HEK293 (cell line): ENCODE measurements around the gene ERMAP.

Source experiments
- CTCF ChIA-PET: fragments of 350-600 bp; formaldehyde crosslinking; extraction: SDS; loops from one replicate; lab custom pipeline; 2021; ENCODE audit warnings: antibody characterized with exemption; lab: Yijun Ruan, JAX
- POLR2A ChIA-PET: fragments of 300-600 bp; formaldehyde crosslinking; extraction: SDS; loops from one replicate; lab custom pipeline; 2020; ENCODE audit warnings: antibody characterized with exemption, inconsistent platforms; lab: Yijun Ruan, JAX
- H3K27ac ChIP-seq: fragments of 200-500 bp; sonication (Bioruptor generic); 2 replicates; pipeline ENCODE4 v1.5.1; 2014; ENCODE audit warnings: low read depth, low read length, control low read depth, inconsistent platforms; ENCODE audit errors: extremely low read depth
- H3K36me3 ChIP-seq, 2 experiments: fragments of 200-500 bp in 1 of 2; sonication (Bioruptor generic) in 1 of 2; 1 replicate in 1 of 2; 2 replicates in 1 of 2; pipeline ENCODE4 v1.5.1; 2014 to 2017; ENCODE audit warnings: inconsistent platforms in 2 of 2, low read length in 2 of 2; ENCODE audit not compliant: control insufficient read depth in 2 of 2, insufficient read depth in 1 of 2
- H3K4me1 ChIP-seq: fragments of 200-500 bp; sonication (Bioruptor generic); 2 replicates; pipeline ENCODE4 v1.5.1; 2014; ENCODE audit warnings: mild to moderate bottlenecking, low read length, inconsistent platforms; ENCODE audit not compliant: control insufficient read depth, insufficient read depth
- H3K4me3 ChIP-seq: 2 replicates; pipeline ENCODE4 v1.5.1; 2011; ENCODE audit warnings: low read depth, mild to moderate bottlenecking, control low read depth, low read length, moderate library complexity
- H3K9me3 ChIP-seq: fragments of 200-500 bp; sonication (Bioruptor generic); 2 replicates; pipeline ENCODE4 v1.5.1; 2014; ENCODE audit warnings: low read depth, low read length, inconsistent platforms; ENCODE audit not compliant: control insufficient read depth, insufficient read depth
- GFI1B ChIP-seq: fragments of 450-650 bp; formaldehyde crosslinking; IDR thresholded peaks from 2 replicates; pipeline ENCODE4 v1.5.1; 2016; ENCODE audit warnings: missing biosample characterization, missing genetic modification characterization
- PRDM1 ChIP-seq: fragments of 450-650 bp; formaldehyde crosslinking; IDR thresholded peaks from 2 replicates; pipeline ENCODE4; 2016; ENCODE audit warnings: missing biosample characterization, missing genetic modification characterization
- SCRT2 ChIP-seq: fragments of 450-650 bp; formaldehyde crosslinking; IDR thresholded peaks from 2 replicates; pipeline ENCODE4 v1.5.1; 2016; ENCODE audit warnings: missing biosample characterization, missing genetic modification characterization
- ZBTB1 ChIP-seq: fragments of 450-650 bp; formaldehyde crosslinking; IDR thresholded peaks from 2 replicates; pipeline ENCODE4 v1.5.1; 2016; ENCODE audit warnings: missing biosample characterization, missing genetic modification characterization
- ZNF221 ChIP-seq: fragments of 450-650 bp; formaldehyde crosslinking; IDR thresholded peaks from 2 replicates; pipeline ENCODE4 v1.5.1; 2017; ENCODE audit warnings: missing biosample characterization, missing genetic modification characterization, borderline replicate concordance
- ZNF335 ChIP-seq: fragments of 450-650 bp; formaldehyde crosslinking; conservative IDR thresholded peaks from 2 replicates; pipeline ENCODE4 v1.5.1; 2016; ENCODE audit warnings: missing biosample characterization, missing genetic modification characterization
- ZNF362 ChIP-seq: fragments of 450-650 bp; formaldehyde crosslinking; IDR thresholded peaks from 2 replicates; pipeline ENCODE4 v1.5.1; 2016; ENCODE audit warnings: missing biosample characterization, missing genetic modification characterization
- ZNF37A ChIP-seq: fragments of 450-650 bp; IDR thresholded peaks from 2 replicates; pipeline ENCODE4 v1.5.1; 2018; ENCODE audit warnings: missing biosample characterization, missing genetic modification characterization
- ZNF433 ChIP-seq: fragments of 450-650 bp; formaldehyde crosslinking; IDR thresholded peaks from 2 replicates; pipeline ENCODE4 v1.5.1; 2016; ENCODE audit warnings: missing biosample characterization, missing genetic modification characterization, low read depth
- ZNF501 ChIP-seq: fragments of 450-650 bp; formaldehyde crosslinking; IDR thresholded peaks from 2 replicates; pipeline ENCODE4 v1.5.1; 2016; ENCODE audit warnings: missing biosample characterization, missing genetic modification characterization
- ZNF558 ChIP-seq: fragments of 450-650 bp; formaldehyde crosslinking; IDR thresholded peaks from 2 replicates; pipeline ENCODE4 v1.5.1; 2016; ENCODE audit warnings: missing biosample characterization, missing genetic modification characterization
- ZNF585B ChIP-seq: fragments of 450-650 bp; formaldehyde crosslinking; IDR thresholded peaks from 2 replicates; pipeline ENCODE4 v1.5.1; 2016; ENCODE audit warnings: missing biosample characterization, missing genetic modification characterization
- ZNF600 ChIP-seq: fragments of 450-650 bp; formaldehyde crosslinking; IDR thresholded peaks from 2 replicates; pipeline ENCODE4 v1.5.1; 2016; ENCODE audit warnings: missing biosample characterization, missing genetic modification characterization
- ZNF623 ChIP-seq: fragments of 450-650 bp; formaldehyde crosslinking; IDR thresholded peaks from 2 replicates; pipeline ENCODE4 v1.5.1; 2016; ENCODE audit warnings: missing biosample characterization, missing genetic modification characterization
- ZNF654 ChIP-seq: fragments of 450-650 bp; formaldehyde crosslinking; IDR thresholded peaks from 2 replicates; pipeline ENCODE4 v1.5.1; 2016; ENCODE audit warnings: low read depth, missing biosample characterization, missing genetic modification characterization
- ZNF777 ChIP-seq: fragments of 450-650 bp; formaldehyde crosslinking; IDR thresholded peaks from 2 replicates; pipeline ENCODE4 v1.5.1; 2017; ENCODE audit warnings: missing biosample characterization, missing genetic modification characterization, borderline replicate concordance
- ZNF791 ChIP-seq: fragments of 450-650 bp; formaldehyde crosslinking; IDR thresholded peaks from 2 replicates; pipeline ENCODE4 v1.5.1; 2016; ENCODE audit warnings: missing biosample characterization, missing genetic modification characterization
- ZSCAN23 ChIP-seq: fragments of 450-650 bp; formaldehyde crosslinking; IDR thresholded peaks from 2 replicates; pipeline ENCODE4 v1.5.1; 2016; ENCODE audit warnings: missing biosample characterization, missing genetic modification characterization
- ZSCAN5A ChIP-seq: fragments of 450-650 bp; formaldehyde crosslinking; IDR thresholded peaks from 2 replicates; pipeline ENCODE4 v1.5.1; 2016; ENCODE audit warnings: missing biosample characterization, missing genetic modification characterization
- TF ChIP-seq, protein P1 (sequence below): fragments of 450-650 bp; formaldehyde crosslinking; IDR thresholded peaks from 2 replicates; pipeline ENCODE4 v1.5.1; 2016; ENCODE audit warnings: missing biosample characterization, missing genetic modification characterization, borderline replicate concordance
- TF ChIP-seq, protein P2 (sequence below): fragments of 450-650 bp; formaldehyde crosslinking; IDR thresholded peaks from 2 replicates; pipeline ENCODE4 v1.5.1; 2016; ENCODE audit warnings: missing biosample characterization, missing genetic modification characterization

The ERMAP gene

GRCh38 chr1:42837709-42838108 lies 20.8 kb downstream of the ERMAP start:
- TF ChIP-seq PRDM1 (tag by site-specific recombination) (no peak), ZNF335 (tag by site-specific recombination) (peak; percentile 4), ZNF600 (tag by site-specific recombination) (peak; percentile 34; the same call in 1 of the 2 replicates)
- ChIA-PET CTCF (interaction anchor here (0.6 to 0.9 kb wide), 2 partner anchors 9 to 70 kb away, joined by 3 read pairs; partner anchors contain the start of gene ZNF691), POLR2A (interaction anchor here (5.6 kb wide), 1 partner anchor 9 kb away, joined by 25 read pairs; the partner anchor contains the start of gene ZNF691)
- no peaks in the 10 kb centered on the region for H3K9me3 ChIP-seq
- no peak overlapping the region for H3K27ac ChIP-seq
- peaks cover 3% of the 10 kb centered on the region for H3K4me1 ChIP-seq
- no peak overlapping the region for H3K4me3 ChIP-seq
- peaks cover 0 to 16% of the 10 kb centered on the region in 2 experiments; a peak in 1 of 3 replicates for H3K36me3 ChIP-seq

GRCh38 chr1:42838482-42839190 lies 21.7 kb downstream of the ERMAP start:
- H3K4me3 ChIP-seq: no peak overlapping the region
- peaks cover 3% of the 10 kb centered on the region for H3K4me1 ChIP-seq
- TF ChIP-seq, protein P1, sequence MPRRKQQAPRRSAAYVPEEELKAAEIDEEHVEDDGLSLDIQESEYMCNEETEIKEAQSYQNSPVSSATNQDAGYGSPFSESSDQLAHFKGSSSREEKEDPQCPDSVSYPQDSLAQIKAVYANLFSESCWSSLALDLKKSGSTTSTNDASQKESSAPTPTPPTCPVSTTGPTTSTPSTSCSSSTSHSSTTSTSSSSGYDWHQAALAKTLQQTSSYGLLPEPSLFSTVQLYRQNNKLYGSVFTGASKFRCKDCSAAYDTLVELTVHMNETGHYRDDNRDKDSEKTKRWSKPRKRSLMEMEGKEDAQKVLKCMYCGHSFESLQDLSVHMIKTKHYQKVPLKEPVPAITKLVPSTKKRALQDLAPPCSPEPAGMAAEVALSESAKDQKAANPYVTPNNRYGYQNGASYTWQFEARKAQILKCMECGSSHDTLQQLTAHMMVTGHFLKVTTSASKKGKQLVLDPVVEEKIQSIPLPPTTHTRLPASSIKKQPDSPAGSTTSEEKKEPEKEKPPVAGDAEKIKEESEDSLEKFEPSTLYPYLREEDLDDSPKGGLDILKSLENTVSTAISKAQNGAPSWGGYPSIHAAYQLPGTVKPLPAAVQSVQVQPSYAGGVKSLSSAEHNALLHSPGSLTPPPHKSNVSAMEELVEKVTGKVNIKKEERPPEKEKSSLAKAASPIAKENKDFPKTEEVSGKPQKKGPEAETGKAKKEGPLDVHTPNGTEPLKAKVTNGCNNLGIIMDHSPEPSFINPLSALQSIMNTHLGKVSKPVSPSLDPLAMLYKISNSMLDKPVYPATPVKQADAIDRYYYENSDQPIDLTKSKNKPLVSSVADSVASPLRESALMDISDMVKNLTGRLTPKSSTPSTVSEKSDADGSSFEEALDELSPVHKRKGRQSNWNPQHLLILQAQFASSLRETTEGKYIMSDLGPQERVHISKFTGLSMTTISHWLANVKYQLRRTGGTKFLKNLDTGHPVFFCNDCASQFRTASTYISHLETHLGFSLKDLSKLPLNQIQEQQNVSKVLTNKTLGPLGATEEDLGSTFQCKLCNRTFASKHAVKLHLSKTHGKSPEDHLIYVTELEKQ: no peak
- TF ChIP-seq ZNF791 (tag by site-specific recombination) (no peak), ZSCAN23 (tag by site-specific recombination) (no peak), ZNF221 (tag by site-specific recombination) (no peak), ZNF501 (tag by site-specific recombination) (no peak), ZNF623 (no peak), SCRT2 (tag by site-specific recombination) (no peak), ZNF362 (tag by site-specific recombination) (no peak), ZSCAN5A (tag by site-specific recombination) (no peak), ZNF777 (tag by site-specific recombination) (no peak), GFI1B (tag by site-specific recombination) (no peak)
- ChIA-PET CTCF (no interaction called here), POLR2A (interaction anchor here (5.6 kb wide), 1 partner anchor 8 kb away, joined by 25 read pairs; the partner anchor contains the start of gene ZNF691)
- peaks cover 0 to 26% of the 10 kb centered on the region in 2 experiments; a peak in 1 of 3 replicates for H3K36me3 ChIP-seq
- H3K27ac ChIP-seq: no peak overlapping the region
- H3K9me3 ChIP-seq: no peaks in the 10 kb centered on the region

- H3K4me1 ChIP-seq: no peaks in the 10 kb centered on the region
- POLR2A ChIA-PET: no interaction called here
- H3K36me3 ChIP-seq: peaks cover 0 to 29% of the 10 kb centered on the region in 2 experiments; a peak in 1 of 3 replicates
- CTCF ChIA-PET: no interaction called here
- no peak overlapping the region for H3K4me3 ChIP-seq
- no peak for TF ChIP-seq ZNF654
- no peak for TF ChIP-seq ZNF585B (tag by site-specific recombination)
- TF ChIP-seq ZNF37A: no peak
- no peak for TF ChIP-seq ZNF558
- no peak for TF ChIP-seq ZBTB1 (tag by site-specific recombination)
- TF ChIP-seq, protein P2, sequence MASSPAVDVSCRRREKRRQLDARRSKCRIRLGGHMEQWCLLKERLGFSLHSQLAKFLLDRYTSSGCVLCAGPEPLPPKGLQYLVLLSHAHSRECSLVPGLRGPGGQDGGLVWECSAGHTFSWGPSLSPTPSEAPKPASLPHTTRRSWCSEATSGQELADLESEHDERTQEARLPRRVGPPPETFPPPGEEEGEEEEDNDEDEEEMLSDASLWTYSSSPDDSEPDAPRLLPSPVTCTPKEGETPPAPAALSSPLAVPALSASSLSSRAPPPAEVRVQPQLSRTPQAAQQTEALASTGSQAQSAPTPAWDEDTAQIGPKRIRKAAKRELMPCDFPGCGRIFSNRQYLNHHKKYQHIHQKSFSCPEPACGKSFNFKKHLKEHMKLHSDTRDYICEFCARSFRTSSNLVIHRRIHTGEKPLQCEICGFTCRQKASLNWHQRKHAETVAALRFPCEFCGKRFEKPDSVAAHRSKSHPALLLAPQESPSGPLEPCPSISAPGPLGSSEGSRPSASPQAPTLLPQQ (tag by site-specific recombination): no peak
- no peak for TF ChIP-seq ZNF433
- no peak overlapping the region for H3K27ac ChIP-seq
- H3K9me3 ChIP-seq: no peaks in the 10 kb centered on the region
These were observed 24.1 kb downstream of the ERMAP start for GRCh38 chr1:42841010-42841409.
